NCI-H748 treated with DMSO at 0.1 percent for 48 hours (cell line): ENCODE results near the gene PTPRO.
A peak's percentile ranks its signal among the peaks of the same experiment; 100 is the strongest.

Source experiments
- DNase-seq: peaks from one replicate; lab custom pipeline; 2025; lab: John Stamatoyannopoulos, UW

The PTPRO gene

DNA sequence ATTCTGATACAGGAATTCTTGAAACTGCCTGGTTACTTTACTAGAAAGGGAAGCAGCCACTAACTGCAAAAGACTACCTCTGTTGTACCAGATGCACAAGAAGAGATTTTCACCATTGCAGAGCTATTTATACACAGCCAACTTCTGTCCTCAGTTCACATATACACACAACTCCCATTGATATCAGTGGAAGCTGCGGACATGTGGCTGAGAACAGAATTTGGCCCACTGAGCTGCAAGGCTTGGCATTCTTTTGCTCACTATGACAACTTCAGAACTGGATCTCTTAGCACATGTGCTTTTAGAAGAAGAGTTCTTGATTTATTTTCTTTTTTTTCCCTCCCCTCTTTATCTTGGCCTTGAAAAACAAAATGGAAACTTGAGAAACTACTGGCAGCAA, 28.3 kb downstream of the PTPRO start:
- no peak for DNase-seq

DNA sequence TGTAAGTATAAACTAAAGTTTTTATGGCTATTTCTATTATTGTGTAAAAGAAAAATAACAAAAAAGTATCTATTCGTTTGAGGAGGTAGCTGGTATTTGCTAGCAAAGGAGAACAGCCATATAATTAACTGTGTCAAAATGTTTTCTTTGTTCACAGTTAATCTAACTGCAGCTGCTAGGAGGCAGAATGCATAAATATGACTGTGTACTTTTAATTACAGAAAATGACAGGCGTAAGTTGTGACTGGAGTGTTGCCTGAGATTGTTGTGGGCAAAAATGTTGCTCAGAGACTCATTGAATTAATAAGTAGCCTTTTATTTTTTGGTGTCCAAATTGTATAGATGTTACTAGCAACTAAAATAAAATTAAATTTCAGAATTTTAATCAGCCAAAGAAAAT, 33.5 kb downstream of the PTPRO start:
- DNase-seq, result peak; percentile 12

DNA sequence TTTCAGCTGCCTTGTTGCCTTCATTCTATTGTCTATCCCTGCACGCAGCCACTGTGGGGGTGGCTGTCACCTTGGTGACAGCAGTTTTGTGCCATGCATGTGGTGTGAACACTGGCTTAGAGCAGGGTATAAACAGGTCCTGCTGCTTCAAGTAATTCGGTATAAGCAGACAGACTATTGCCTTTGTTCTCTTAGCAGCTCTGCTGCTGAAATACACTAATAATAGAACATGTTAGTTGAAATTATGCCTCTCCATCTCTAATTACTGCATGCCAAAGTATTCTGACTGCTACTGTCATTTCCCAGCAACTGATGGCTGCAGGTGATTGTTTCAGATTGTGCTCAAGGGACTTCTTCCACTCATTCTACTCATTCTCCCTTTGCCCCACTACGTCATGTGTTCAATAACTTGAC, 34.6 kb downstream of the PTPRO start:
- peak; percentile 99 for DNase-seq

DNA sequence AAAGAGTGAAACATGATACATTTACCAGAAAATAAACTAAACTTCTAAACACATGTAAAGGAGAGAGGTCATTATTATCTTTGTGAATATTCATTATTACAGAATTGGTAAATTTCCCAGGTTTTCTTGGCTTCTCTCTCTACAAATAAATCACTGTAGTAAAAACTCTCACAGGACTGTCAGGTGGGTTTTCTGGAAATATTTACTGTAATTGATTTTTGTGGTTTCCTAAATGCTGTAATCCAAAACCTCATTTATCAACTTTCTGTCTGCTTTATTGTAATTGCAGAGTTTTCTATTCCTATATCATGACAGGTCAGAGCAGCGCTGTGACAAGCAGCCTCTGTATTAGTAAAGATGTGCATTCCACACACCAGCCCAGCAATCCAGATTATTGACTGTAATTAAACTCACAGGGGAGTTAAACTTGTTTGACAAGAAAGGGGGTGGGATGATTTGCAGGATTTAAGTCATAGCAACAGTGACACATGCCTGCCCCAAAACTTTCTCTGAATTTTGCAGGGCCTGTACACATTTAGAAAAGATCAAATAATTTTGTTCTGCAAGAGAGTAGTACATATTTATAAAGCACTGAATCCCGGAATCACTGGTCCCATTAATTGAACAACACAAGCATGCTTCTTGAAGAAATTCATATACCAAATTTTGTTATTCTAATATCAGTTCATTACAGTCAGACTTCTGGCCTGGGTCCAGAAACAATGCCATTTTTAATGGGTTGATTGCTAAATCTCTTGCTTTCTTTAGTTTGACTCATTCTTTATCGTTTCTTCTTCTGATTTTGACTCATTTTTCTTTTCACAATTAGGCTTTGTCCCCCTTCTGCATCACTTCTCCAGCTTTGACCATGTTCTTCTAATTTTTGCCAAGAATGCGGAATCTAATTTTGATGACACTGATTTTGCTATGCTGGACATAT, 42.2 kb downstream of the PTPRO start:
- peak; percentile 61 for DNase-seq

DNA sequence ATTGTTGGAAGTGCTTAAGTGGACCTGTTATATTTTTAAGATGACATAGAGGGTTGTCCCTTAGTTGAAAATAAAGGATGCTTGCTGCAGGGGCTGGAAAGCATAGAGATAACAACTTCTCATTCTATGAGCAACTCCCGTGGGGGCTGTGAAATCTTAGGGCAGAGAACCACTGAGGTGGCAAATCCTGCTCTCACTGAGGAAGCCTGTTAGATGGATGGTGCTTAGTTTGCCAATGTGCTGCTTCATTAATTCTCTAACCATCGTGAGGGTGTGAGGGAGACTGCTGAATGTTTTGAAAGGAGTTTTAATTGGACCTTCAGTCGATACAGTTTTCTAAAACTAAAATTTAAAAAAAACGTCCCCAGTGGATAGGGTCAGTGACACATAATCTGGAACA, 46.5 kb downstream of the PTPRO start:
- DNase-seq, result no peak

DNA sequence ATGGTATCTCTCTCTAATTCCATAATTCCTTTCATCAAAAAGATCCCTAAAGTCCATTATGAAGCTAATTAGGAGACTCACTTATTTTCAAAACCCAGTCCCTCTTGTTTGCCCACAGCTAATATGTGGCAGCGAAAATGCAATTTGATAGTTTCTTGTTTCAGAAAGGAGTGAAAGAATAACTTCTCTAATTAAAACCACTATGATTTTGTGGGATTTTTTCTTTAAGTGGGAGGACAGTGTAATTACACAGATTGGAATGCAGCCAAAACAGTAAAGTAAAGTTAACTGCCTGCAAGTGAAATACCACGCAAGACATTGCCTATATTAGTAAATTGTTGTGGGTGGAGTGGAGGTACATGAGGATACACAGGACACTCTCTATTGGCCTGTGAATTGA, 50.0 kb downstream of the PTPRO start:
- no peak for DNase-seq

DNA sequence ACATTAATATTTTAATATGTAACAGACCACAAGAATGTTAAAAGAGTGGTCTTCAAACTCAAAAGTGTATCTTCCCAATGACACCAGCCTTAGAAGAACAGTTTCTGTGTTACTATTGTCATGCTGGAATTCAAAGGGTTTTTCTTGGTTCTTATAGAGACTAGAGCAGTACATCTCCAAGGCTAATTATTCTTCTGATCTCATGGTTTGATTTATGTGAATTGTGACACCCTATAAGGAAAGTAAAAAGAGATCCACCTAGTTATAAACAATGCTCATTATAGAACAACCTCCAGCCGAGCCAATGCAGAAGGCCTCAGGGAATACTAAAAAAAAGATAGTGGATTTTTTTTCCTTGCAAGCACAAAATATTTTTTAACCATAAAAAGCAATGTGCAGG, 65.5 kb downstream of the PTPRO start:
- DNase-seq, result no peak

DNA sequence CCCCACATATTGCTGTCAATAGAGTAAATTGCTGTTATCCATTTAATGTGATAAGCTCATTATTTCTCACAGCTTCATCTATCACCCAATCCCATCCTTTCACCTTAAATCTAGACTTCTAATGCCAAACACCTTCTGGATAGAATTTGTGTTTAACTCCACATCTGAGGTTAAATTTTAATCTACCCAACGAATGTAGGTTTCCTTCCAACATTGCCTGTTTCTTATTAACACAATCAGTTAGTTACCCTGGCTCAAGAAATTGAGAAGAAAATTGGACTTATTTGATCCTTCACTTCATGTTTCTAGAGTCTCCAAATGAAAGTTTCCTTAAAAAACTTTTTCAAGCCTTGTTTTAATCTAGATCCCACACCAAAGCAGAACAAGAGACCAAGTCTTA, 67.3 kb downstream of the PTPRO start:
- no peak for DNase-seq

DNA sequence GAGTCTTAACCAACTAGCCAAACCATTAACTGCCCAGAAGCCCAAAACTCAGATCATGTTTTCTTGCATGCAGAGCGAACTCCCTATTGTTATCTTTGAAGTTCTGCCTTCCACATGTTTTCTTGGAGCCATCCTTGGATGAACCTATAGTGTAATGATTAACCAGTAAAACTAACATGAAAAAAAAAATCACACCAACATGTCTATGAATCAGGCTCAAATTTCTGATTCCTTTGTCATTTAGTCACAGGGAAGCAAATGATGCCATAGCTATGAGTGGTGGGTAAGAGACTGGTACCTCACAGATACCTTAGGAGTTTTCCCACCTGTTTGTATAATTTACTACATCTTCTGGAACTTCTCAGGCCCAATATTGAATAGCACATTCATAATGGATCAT, 70.7 kb downstream of the PTPRO start:
- no peak for DNase-seq

DNA sequence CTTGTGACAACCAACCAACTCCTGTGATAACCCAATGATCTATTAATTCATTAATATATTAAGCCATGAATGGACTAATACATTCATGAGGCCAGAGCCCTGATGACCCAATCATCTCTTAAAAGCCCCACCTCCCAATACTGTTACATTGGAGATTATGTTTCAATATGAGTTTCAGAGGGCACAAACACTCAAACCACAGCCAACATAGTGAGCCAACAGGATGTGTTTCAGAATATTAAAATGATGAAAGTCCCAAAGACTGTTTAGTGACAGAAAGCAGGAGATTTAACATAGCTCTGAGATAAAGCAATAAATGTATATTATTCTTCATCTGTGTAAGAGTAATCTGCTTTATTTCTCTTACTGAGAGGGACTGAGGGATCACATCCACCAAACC, 71.7 kb downstream of the PTPRO start:
- no peak for DNase-seq

DNA sequence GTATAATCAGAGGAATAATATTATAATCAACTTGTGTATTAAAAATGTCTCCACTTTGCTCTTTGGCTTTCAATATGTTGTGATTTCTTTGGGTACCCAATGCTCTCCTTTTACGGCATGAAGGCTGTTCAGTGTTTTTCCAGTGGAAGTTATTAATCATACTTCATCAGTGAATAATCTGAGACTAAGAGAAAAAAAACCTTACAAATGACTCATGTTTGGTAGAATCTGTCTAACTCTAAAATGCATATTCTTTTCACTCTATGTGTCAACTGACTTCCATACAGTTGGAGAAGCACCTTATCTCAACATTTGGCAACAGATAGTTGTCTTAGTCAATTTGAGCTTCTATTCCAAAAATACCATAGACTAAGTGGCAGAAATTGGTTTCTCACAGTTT, 82.2 kb downstream of the PTPRO start:
- no peak for DNase-seq

DNA sequence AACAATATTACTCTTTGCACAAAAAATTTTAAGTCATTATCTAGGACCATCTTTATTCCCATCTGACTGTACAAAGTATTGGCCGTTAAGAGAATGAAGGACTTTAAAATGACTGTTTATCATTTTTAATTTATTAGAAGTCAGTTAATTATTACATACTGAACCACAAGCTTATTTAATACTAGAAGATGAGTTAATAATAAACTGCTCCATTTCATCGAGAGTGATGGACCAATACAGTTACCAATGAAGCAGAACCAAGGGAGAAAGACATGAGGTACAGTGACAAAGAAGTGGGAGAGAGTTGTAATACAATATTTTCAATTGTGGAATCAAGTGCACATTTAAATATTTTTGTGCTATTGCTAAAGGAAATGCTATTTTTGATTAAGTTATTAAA, 83.3 kb downstream of the PTPRO start:
- DNase-seq, result no peak

DNA sequence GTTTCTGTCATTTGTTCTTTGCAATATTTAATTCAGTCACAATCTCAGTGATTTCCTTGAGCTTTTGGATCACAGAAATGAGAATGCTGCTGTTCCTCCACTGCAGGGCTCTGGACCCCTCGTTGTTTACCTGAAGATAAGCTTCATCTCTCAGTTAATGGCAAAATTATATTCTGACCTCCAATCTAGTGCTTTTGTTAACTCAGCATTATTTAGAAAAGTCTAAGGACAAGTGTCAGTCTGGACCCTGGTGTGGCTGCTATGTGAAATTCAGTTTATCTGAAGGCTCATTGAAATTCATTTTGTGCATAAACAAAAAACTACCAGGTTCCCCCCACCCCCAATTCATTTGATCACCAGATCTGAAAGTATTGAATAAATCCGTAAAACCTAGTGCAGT, 84.7 kb downstream of the PTPRO start:
- DNase-seq, result no peak

DNA sequence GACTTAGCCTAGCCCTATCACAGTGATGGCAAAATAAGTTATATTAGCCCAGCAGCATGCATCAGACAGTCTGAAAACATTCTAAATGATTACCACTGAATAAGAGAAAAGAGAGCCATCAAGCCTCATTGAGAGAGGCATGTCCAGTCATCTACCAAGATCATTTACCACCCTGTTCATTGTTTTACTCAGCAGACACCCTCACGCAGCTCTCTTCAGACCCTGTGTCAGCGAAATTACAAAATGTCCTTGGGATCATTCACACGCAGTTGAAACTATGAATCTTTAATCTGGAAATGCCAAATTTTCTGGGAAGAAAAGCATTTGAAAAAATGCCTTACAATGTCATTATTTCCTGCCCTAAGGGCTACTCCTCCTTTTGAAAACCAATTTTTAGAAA, 89.5 kb downstream of the PTPRO start:
- DNase-seq, result no peak

DNA sequence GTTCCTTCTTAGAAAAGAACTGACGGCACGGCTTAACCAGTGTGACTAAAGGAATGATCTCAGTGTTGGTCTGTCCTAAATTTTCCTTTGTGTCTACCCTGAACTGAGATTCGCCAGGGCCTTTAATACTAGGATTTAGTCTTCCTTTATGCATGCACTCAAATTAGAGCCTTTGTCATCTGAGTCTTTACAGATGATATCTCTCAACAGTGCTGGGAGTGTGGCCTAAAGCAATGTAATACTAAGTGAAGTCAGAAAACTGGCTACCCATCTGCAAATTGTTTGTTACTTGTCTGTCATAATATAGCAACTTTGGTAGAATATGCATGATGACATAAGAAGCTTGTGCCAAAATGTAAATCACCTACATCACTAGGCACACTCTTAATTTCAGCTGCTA, 95.4 kb downstream of the PTPRO start:
- DNase-seq, result no peak

DNA sequence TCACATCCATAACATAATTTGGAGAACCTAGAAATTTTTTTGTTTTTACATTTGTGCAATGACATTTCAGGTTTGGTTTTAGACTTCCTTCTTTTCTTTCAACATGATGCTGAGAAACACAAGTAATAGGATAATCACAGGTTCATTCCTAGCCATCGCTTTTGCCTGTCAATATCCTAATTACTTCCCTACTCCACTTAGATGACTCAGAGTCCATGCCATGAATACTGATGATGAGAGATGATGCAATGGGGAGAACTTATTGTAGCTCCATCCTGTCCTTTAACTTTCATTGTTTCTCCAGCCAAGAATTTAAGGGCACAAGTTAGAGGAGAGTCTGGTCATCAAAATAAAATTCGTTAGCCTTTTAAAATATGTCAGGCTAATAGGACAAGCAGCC, 101.3 kb downstream of the PTPRO start:
- peak; percentile 43 for DNase-seq

DNA sequence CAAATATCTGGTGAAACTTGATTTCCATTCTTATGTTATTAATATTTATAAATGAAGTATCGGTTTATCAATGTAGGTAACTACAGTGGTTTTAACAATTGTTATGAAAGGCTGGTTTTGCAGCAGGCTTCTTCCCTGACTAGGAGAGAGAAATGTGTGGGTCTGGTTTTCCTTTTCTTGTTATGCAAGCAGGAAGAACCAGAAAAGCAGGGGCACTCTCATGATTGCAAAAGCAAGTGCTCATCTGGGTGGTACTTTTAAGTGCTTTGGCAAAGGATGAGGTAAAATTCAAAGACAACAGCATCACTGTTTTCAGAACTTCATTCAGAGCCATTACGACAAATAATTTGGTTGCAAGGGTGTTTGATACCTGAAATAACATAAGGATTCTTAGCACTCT, 105.6 kb downstream of the PTPRO start:
- no peak for DNase-seq

DNA sequence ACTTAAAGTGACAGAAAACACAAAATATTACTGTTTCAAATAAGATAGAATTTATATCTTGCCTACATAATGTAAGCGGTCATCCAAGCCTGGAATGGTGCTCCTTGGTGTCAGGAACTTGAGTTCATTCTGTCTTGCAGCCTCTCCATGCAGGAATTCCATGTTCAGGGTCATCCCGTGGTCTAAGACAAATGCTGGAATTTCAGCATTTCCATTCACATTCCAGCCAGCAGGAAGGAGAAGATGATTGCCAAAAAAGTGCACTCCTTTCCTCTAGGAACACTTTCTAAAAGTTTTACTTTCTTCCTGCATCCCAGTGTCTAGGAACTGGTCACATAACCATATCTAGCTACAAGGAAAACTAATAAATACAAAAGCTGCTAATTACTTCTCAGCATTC, 106.3 kb downstream of the PTPRO start:
- no peak for DNase-seq

DNA sequence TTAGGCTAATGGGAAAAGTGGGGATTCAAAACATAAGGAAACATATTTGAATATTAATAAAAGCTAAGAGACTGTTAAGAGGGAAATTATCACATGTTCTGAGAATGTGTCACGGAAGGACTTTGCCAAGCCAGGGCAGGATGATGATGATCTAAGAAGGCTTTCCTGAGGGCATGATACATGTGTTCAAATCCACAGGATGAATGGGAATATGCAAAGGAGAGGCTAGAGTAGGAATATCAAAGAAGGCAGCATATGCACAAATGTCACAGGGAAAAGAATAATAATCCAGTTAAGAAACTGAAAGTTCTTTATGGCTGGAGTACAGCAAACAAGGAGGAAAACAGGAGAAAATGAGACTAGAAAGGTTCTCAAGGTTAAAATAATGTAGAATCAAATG, 107.0 kb downstream of the PTPRO start:
- no peak for DNase-seq

DNA sequence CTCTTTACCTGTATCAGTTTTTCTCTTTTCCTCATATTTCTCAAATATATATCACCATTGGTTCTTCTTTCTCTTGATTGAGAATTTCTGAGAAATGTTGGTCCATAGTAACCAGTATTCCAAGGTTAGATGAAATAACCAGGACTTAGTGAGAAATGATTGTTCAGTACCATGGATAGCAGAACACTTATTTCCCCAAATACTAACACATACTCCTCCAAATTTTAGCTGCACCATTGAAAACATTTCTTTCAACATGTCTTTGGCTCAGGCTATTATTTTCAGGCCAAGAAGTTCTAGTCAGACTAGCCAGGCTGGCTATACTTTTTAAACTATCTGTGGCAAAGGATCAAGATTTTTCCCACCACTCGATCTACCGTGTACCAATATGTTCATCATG, 113.3 kb downstream of the PTPRO start:
- DNase-seq, result no peak

DNA sequence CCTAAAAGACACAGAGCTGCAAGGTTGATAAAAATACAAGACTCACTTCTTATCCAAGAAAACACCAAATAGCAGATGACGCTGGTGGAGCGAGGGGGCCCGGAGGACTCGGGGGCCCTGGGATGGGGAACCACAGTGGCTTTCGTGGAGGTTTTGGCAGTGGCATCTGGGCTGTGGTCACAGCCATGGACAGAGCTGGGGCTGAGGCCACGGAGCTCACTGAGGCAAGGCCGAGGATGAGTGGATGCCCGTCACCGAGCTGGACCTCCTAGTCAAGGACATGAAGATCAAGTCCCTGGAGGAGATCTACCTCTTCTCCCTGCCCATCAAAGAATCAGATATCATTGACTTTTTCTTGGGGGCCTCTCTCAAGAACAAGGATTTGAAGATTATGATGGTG, 117.2 kb downstream of the PTPRO start:
- DNase-seq, result no peak

DNA sequence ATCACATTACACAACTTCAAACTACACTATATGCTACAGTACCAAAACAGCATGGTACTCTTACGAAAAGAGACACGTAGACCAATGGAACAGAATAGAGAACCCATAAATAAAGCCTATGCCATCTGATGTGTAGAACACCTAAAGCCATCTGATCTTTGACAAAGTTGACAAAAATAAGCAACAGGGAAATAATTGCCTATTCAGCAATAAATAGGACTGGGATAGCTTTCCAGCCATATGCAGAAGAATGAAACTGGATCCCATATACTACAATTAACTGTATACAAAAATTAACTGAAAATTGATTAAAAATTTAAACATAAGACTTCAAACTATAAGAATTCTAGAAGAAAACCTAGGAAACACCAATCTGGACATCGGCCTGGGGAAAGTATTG, 120.7 kb downstream of the PTPRO start:
- DNase-seq, result no peak

DNA sequence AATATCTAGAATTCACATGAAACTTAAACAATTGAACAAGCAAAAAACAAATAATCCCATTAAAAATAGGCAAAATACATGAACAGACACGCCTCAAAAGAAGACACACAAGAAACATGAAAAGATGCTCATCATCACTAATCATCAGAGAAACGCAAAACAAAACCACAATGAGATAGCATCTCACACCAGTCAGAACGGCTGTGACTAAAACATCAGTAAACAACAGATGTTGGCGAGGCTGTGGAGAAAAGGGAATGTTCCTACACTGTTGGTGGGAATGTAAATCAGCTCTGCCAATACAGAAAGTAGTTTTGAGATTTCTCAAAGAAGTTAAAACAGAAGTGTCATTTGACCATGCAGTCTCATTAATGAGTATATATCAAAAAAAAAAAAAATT, 121.3 kb downstream of the PTPRO start:
- DNase-seq, result no peak

DNA sequence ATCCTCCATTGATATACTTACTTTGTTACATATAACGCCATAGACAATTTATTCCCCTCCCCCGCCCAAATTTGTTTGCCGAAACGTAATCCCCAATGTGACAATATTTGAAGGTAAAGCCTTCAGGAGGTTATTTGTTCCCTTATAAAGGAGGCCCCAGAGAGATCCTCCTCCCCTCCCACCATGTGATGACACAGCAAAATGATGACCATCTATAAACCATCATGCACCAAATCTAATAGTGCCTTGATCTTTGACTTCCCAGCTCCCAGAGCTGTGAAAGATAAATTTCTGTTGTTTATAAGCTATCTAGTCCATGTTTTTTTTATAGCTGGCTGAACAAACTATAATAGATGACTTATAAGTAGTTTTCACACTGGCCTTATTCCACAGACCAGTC, 122.2 kb downstream of the PTPRO start:
- DNase-seq, result peak; percentile 54
